ENCODE results near the gene ZNF346.

The ZNF346 gene

GRCh38 chr5:177071666-177072385, 49.3 kb downstream of the ZNF346 start:
- DNase-seq, result peak; percentile 61 to 83

DNA sequence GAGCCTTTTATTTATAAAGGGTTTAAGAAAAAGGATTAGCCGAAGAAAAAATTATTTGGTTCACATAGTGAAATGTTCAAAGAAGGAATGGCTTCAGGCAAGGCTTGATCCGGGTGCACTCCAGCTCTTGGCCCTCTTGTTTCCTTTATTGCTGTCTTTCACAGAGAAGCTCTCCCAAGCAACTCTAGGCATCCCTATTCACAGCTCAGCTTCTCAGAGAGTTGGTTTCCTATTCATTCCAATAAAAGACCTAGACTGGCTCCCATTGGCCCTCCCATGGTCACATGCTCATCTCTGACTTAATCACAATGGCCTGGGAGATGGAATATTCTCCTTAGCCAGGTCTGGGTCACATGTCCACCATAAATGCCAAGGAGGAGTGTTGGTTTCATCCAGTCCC, 54.8 kb downstream of the ZNF346 start:
- DNase-seq, result no peak

DNA sequence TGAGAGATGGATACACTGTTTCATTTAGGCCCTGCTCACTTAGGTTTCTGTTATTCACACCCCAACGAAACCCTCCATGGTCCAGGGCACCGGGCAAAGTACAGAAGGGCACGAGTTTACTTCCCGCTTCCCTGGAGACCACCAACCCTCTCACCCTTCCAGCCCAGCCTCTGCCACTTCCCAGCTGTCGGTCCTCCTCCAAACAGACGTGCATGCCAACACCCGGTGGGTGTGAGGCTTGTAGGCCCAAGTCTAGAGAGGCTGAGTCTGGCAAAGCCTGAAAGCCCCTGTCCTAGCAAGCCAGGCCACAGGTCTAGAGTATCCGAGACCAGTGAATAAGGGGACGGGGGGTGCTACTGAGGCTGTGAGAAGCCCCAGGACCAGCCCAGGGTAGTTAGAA, 57.1 kb downstream of the ZNF346 start:
- DNase-seq, result no peak

DNA sequence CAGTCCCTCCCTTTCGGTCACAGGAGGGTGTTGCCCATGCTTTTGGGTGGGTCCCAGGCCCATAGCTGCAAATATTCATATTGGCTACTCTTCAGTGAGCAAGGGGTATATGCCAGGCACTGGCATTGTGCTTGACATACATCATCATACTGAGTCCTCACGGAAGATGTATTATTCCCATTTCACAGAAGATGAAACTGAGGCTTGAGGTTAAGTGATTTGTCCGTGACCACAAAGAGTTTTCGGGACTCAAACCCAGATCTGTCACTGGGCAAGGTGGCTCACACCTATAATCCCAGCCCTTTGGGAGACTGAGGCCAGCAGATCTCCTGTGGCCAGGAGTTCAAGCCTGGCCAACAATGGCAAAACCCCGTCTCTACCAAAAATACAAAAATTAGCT, 57.8 kb downstream of the ZNF346 start:
- no peak for DNase-seq

DNA sequence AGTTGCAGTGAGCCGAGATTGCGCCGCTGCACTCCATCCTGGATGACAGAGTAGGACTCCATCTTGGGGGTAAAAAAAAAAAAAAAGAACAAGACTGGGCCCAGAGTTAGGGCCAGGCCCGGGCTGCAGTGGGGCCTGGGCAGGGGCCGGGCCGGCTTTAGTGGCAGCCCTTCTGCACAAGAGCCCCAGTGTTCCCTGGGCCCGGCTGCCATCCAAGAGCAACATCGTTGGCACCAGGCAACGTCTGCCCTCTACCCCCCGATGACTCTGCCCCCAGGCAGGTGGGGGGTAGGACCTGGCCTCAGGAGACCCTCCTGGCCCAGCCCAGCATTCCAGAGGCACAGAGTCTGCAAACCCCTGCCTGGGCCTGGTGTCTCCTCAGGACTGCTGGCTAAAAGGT, 59.4 kb downstream of the ZNF346 start:
- no peak for DNase-seq

DNA sequence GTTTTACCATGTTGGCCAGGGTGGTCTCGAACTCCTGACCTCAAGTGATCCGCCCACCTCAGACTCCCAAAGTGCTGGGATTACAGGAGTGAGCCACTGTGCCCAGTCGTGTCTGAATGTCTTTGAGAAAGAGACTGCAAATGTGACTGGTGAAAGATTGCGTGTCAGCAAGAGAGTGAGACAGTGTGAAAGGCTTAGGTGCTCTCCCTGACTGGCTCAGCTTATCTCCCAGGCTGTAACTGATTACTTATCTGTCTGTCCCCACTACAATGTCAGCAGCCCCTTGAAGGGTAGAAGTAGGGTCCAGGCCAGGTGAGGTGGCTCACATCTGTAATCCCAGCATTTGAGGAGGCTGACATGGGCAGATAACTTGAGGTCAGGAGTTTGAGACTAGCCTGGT, 60.9 kb downstream of the ZNF346 start:
- no peak for DNase-seq

DNA sequence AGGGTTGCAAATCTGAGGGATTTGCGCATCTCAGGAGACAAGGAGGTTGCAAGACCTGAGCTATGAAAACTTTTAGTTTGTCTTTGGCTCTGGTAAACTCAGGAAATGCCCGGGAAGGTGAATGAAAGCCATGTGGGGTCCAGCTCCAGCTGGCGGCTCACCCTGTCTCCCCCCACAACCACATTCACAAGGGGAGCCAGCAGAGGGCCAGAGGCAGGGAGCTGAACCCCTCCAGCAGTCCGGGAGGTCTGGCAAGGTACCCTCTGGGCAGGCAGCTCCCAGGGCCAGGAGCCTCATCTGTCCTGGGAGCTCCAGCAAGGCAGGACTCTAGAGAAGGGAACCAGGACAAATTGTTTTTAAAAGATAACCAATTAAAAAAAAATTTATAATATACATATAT, 61.7 kb downstream of the ZNF346 start:
- no peak for DNase-seq

GRCh38 chr5:177085985-177086653, 63.6 kb downstream of the ZNF346 start:
- no peak for DNase-seq

- DNase-seq, result peak; percentile 59 to 69
Measured at GRCh38 chr5:177086654-177087397, 64.3 kb downstream of the ZNF346 start, which contains the start of gene FGFR4. TSS of gene FGFR4 (plus strand) at chr5:177086915. CDS start at chr5:177089603, 2,688 bp downstream.

GRCh38 chr5:177087398-177088005, 65.0 kb downstream of the ZNF346 start:
- DNase-seq, result no peak

GRCh38 chr5:177089127-177089526, 66.6 kb downstream of the ZNF346 start:
- no peak for DNase-seq

DNA sequence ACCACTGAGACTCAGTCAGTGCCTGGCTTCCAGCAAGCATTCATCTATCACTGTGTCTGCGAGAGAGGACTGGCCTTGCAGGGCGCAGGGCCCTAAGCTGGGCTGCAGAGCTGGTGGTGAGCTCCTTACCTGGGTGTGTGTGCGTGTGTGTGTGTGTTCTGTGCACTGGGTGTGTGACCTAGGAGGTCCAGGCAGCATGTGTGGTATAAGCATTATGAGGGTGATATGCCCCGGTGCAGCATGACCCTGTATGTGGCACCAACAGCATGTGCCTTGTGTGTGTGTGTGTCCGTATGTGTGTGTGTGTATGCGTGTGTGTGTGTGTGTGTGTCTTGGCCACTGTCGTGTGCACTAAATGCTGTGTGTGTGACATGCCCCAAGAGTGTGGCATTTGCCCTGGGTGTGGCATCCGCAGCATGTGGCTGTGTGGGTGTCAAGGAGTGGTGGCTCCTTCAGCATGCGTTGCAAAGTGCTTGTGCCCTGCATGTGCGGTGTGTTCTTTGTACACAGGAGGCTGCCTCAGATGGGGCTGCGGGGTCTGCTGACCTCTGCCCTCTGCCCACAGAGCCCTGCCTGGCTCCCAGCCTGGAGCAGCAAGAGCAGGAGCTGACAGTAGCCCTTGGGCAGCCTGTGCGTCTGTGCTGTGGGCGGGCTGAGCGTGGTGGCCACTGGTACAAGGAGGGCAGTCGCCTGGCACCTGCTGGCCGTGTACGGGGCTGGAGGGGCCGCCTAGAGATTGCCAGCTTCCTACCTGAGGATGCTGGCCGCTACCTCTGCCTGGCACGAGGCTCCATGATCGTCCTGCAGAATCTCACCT, 67.5 kb downstream of the ZNF346 start:
- DNase-seq, result no peak

GRCh38 chr5:177090813-177091212, 68.3 kb downstream of the ZNF346 start:
- DNase-seq, result no peak

DNA sequence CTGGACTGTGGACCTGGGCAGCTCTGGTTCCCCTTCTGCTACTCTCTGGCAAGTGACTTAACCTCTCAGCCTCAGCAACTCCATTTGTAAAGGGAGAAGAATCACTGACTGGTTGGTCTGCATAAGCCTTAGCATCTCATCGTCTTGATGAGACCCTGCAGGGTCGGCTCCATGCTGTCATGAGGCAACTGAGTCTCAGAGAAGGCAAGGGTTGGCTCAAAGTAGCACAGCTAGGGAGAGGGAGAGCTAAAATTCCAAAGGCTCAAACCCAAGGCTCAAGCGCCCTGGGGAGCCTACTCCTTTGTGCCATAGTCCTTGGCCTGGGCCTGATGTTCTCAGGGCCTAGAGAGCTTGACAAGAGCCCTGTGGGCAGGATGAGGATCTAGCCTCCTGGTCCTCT, 68.7 kb downstream of the ZNF346 start:
- no peak for DNase-seq

GRCh38 chr5:177092178-177093081, 69.9 kb downstream of the ZNF346 start:
- no peak for DNase-seq

DNA sequence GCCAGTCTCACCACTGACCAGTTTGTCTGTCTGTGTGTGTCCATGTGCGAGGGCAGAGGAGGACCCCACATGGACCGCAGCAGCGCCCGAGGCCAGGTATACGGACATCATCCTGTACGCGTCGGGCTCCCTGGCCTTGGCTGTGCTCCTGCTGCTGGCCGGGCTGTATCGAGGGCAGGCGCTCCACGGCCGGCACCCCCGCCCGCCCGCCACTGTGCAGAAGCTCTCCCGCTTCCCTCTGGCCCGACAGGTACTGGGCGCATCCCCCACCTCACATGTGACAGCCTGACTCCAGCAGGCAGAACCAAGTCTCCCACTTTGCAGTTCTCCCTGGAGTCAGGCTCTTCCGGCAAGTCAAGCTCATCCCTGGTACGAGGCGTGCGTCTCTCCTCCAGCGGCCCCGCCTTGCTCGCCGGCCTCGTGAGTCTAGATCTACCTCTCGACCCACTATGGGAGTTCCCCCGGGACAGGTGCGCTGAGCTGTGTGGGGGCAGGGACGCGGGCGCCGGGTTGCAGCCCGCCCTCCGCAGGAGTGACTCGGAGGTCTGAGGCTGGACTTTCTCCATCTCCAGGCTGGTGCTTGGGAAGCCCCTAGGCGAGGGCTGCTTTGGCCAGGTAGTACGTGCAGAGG, 70.7 kb downstream of the ZNF346 start:
- no peak for DNase-seq

DNA sequence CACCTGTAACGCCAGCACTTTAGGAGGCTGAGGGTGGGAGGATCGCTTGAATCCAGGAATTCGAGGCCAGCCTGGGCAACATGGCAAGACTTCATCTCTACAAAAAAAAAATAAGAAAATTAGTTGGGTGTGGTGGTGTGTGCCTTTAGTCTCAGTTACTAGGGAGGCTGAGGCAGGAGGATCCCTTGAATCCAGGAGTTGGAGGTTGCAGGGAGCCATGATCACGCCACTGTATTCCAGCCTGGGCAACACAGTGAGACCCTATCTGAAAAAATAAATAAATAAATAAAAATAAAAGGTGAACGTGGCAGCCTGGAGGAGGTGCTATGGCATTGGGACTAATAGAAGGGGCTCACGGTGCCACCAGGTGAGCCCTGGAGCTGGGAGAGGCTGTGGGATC, 71.3 kb downstream of the ZNF346 start:
- no peak for DNase-seq

GRCh38 chr5:177094224-177095087, 72.0 kb downstream of the ZNF346 start:
- no peak for DNase-seq

- no peak for DNase-seq
Measured at GRCh38 chr5:177095088-177095669, 72.7 kb downstream of the ZNF346 start.

Data from activated CD4-positive, alpha-beta T cell treated with anti-CD3 and anti-CD28 coated beads for 4 hours (primary cell).